MM.1S (cell line): Measurements from ENCODE around the gene SHISA9.
"Not testable (repeated sequence)": the region's sequence is repeated elsewhere in the genome, so short reads cannot be mapped to it uniquely, and the experiment has no call there.

Source experiments
- DNase-seq: peaks from one replicate; pipeline ENCODE4 v3.0.0-alpha.2; 2015
- H2AFZ ChIP-seq: fragments of 300-600 bp; sonication (generic); 2 replicates; pipeline ENCODE4 v1.6.0; 2016; ENCODE audit warnings: antibody characterized with exemption, low read length
- H3F3A ChIP-seq: fragments of 300-600 bp; sonication (generic); 2 replicates; pipeline ENCODE4 v1.6.1; 2016; ENCODE audit warnings: mild to moderate bottlenecking, antibody characterized with exemption, low read length, moderate library complexity, mixed read lengths; ENCODE audit not compliant: insufficient read depth
- H3K27ac ChIP-seq: fragments of 300-600 bp; sonication (generic); 2 replicates; pipeline ENCODE4 v1.5.1; 2016; ENCODE audit warnings: mild to moderate bottlenecking, low read length
- H3K27me3 ChIP-seq: fragments of 300-600 bp; sonication (generic); replicated peaks from 2 replicates; pipeline ENCODE4 v1.6.0; 2016; ENCODE audit warnings: low read length; ENCODE audit not compliant: insufficient read depth
- H3K36me3 ChIP-seq: fragments of 300-600 bp; sonication (generic); replicated peaks from 2 replicates; pipeline ENCODE4 v1.6.1; 2016; ENCODE audit warnings: mild to moderate bottlenecking, low read length, mixed read lengths; ENCODE audit not compliant: insufficient read depth
- H3K4me1 ChIP-seq: fragments of 300-600 bp; sonication (generic); 2 replicates; pipeline ENCODE4 v1.6.1; 2016; ENCODE audit warnings: low read length, mixed read lengths
- H3K4me2 ChIP-seq: fragments of 300-600 bp; sonication (generic); 2 replicates; pipeline ENCODE4 v1.6.0; 2016; ENCODE audit warnings: low read depth, low read length
- H3K4me3 ChIP-seq: fragments of 300-600 bp; sonication (generic); 2 replicates; pipeline ENCODE4 v1.5.1; 2016; ENCODE audit warnings: low read length, mixed read lengths
- H3K79me2 ChIP-seq: fragments of 300-600 bp; sonication (generic); 2 replicates; pipeline ENCODE4 v1.6.1; 2016; ENCODE audit warnings: mixed run types, low read length, mixed read lengths
- H3K9ac ChIP-seq: fragments of 300-600 bp; sonication (generic); 2 replicates; pipeline ENCODE4 v1.6.1; 2016; ENCODE audit warnings: low read length, mixed read lengths
- H3K9me2 ChIP-seq: fragments of 300-600 bp; sonication (generic); replicated peaks from 2 replicates; pipeline ENCODE4 v1.6.1; 2016; ENCODE audit warnings: mild to moderate bottlenecking, low read length, mixed read lengths; ENCODE audit not compliant: insufficient read depth
- H3K9me3 ChIP-seq: fragments of 300-600 bp; sonication (generic); replicated peaks from 2 replicates; pipeline ENCODE4 v1.6.1; 2016; ENCODE audit warnings: mild to moderate bottlenecking, low read length, mixed read lengths; ENCODE audit not compliant: insufficient read depth
- H4K20me1 ChIP-seq: fragments of 300-600 bp; sonication (generic); 2 replicates; pipeline ENCODE4 v1.6.1; 2016; ENCODE audit warnings: mild to moderate bottlenecking, low read length, moderate library complexity, mixed read lengths; ENCODE audit not compliant: insufficient read depth
- EZH2 ChIP-seq: fragments of 300-600 bp; sonication (generic); optimal IDR thresholded peaks from 2 replicates; pipeline ENCODE3; 2017; ENCODE audit warnings: low read depth, mild to moderate bottlenecking, antibody characterized with exemption, low read length, mixed read lengths
- EZH2phosphoT487 ChIP-seq: fragments of 300-600 bp; sonication (generic); IDR thresholded peaks from 2 replicates; pipeline ENCODE4 v1.6.1; 2018; ENCODE audit warnings: antibody characterized with exemption, low read length
- TF ChIP-seq, protein P1 (sequence below): fragments of 300-600 bp; sonication (generic); IDR thresholded peaks from 2 replicates; pipeline ENCODE4 v1.5.1; 2016; ENCODE audit warnings: antibody characterized with exemption, low read length, mixed read lengths

The SHISA9 gene

DNA sequence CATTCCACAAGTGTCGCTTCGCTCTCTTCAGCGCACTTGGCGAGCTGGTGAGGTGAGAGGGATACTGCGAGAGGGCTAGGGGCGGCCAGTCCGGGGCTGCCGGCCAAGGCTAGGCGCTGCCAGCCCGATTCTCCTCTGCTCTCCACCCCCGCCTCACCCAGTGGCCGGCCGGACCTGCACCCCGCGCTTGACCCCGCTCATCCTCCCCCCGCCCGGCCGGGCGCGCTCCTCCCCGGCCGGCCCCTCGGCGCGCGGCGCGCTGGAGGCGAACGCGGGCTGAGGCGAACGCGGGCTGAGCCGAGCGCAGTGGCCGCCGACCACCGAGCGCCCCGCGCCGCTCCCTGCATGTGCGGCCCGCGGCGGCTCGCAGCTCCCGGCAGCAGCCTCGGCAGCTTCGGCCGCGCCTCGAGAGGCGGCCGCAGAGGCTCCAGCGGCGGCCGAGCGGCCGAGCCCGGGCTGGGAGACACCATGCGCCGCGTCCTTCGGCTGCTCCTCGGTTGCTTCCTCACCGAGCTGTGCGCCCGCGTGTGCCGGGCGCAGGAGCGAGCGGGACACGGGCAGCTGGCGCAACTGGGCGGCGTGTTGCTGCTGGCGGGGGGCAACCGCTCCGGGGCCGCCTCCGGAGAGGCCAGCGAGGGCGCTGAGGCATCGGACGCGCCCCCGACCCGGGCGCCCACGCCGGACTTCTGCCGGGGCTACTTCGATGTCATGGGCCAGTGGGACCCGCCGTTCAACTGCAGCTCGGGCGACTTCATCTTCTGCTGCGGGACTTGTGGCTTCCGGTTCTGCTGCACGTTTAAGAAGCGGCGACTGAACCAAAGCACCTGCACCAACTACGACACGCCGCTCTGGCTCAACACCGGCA, at the start of gene SHISA9:
TSS of gene SHISA9 (plus strand) at position 2 of the 865 bp plus-strand sequence.
- no peaks in the 10 kb centered on the region for H3K4me1 ChIP-seq

DNA sequence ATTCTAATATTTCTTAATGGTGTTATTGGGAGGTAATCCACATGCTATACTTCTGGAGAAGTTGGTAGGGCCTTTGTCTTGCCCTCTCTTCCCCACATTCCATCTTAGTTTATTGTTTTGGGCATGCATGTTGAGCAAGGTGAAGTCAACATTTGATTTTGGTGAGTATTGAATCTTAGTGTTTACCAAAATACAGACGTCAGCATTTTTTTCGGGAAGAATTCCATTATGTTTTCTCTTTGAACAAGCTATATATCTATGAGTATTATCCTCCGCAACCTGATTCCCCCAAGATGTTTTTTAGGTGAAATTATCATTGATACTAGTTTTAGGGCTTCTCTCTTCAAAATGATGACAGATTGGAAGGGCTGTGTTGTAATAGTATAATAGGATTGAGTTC, 47.4 kb upstream of the SHISA9 start:
- Histone ChIP-seq H3K4me1 (no peaks in the 10 kb centered on the region), H3K27me3 (no peaks in the 10 kb centered on the region), H3K4me2 (no peak overlapping the region), H3K9me3 (no peaks in the 10 kb centered on the region), H3K79me2 (no peaks in the 10 kb centered on the region), H3K9ac (no peak overlapping the region), H2AFZ (no peak overlapping the region), H3K36me3 (no peaks in the 10 kb centered on the region), H3K9me2 (no peaks in the 10 kb centered on the region), H3K4me3 (no peak overlapping the region), H3K27ac (no peak overlapping the region), H4K20me1 (no peaks in the 10 kb centered on the region), H3F3A (no peaks in the 10 kb centered on the region)
- no peak for DNase-seq
- TF ChIP-seq, protein P1, sequence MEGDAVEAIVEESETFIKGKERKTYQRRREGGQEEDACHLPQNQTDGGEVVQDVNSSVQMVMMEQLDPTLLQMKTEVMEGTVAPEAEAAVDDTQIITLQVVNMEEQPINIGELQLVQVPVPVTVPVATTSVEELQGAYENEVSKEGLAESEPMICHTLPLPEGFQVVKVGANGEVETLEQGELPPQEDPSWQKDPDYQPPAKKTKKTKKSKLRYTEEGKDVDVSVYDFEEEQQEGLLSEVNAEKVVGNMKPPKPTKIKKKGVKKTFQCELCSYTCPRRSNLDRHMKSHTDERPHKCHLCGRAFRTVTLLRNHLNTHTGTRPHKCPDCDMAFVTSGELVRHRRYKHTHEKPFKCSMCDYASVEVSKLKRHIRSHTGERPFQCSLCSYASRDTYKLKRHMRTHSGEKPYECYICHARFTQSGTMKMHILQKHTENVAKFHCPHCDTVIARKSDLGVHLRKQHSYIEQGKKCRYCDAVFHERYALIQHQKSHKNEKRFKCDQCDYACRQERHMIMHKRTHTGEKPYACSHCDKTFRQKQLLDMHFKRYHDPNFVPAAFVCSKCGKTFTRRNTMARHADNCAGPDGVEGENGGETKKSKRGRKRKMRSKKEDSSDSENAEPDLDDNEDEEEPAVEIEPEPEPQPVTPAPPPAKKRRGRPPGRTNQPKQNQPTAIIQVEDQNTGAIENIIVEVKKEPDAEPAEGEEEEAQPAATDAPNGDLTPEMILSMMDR: no peak
- TF ChIP-seq EZH2phosphoT487 (no peak), EZH2 (no peak)

More for the DNA sequence above, at the start of gene SHISA9:
- Histone ChIP-seq H3K9ac (no peak within 1 kb of the TSS), H3K4me3 (no peak within 1 kb of the TSS), H3F3A (no peaks in the 10 kb centered on the region), H3K9me2 (no peaks in the 10 kb centered on the region), H3K9me3 (no peaks in the 10 kb centered on the region), H3K79me2 (no peaks in the 10 kb centered on the region), H2AFZ (no peak within 1 kb of the TSS), H3K36me3 (no peaks in the 10 kb centered on the region), H3K27ac (no peak within 1 kb of the TSS), H3K4me2 (no peak within 1 kb of the TSS), H3K27me3 (no peaks in the 10 kb centered on the region; the same call in 1 of the 2 replicates), H4K20me1 (no peaks in the 10 kb centered on the region)
- TF ChIP-seq EZH2 (no peak), EZH2phosphoT487 (no peak)
- TF ChIP-seq, protein P1: no peak
- no peak for DNase-seq

DNA sequence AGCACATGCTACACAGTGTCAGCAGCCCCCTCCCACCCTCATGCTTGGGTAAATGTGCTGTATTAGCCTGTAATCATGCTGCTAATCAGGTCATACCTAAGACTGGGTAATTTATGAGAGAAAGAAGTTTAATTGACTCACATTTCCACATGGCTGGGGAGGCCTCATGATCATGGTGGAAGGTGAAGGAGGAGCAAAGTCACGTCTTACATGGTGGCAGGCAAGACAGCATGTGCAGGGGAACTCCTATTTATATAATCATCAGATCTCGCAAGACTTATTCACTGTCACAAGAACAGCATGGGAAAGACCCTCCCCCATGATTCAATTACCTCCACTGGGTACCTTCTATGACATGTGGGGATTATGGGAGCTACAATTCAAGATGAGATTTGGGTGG, 44.0 kb upstream of the SHISA9 start:
- H3K36me3 ChIP-seq, H3K79me2 ChIP-seq, DNase-seq, H3K9me2 ChIP-seq, H4K20me1 ChIP-seq, H3K9me3 ChIP-seq, H3K27me3 ChIP-seq, H3K9ac ChIP-seq, H3K4me3 ChIP-seq, H3K4me1 ChIP-seq, H2AFZ ChIP-seq, H3K27ac ChIP-seq, H3F3A ChIP-seq, H3K4me2 ChIP-seq: not testable (repeated sequence)

DNA sequence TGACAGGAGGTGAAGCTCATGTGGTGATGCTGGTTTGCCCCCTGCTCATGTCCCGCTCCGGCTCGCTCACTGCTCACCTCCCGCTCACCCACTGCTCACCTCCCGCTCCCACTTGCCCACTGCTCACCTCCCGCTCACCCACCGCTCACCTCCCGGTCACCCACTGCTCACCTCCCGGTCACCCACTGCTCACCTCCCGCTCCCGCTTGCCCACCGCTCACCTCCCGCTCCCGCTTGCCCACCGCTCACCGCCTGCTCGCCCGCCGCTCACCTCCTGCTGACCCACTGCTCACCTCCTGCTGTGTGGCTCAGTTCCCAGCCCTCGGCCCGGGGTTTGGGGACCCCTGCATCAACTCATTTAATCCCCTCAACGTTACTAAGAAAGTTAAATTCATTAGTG, 39.1 kb upstream of the SHISA9 start:
- Histone ChIP-seq H3K27ac (no peak overlapping the region), H3K9me3 (no peaks in the 10 kb centered on the region), H4K20me1 (no peaks in the 10 kb centered on the region), H3K4me2 (no peak overlapping the region), H3K9me2 (no peaks in the 10 kb centered on the region), H3K79me2 (no peaks in the 10 kb centered on the region), H3K27me3 (no peaks in the 10 kb centered on the region), H3K9ac (no peak overlapping the region), H2AFZ (no peak overlapping the region), H3F3A (no peaks in the 10 kb centered on the region), H3K36me3 (no peaks in the 10 kb centered on the region), H3K4me3 (no peak overlapping the region), H3K4me1 (no peaks in the 10 kb centered on the region)
- DNase-seq: no peak
- no peak for TF ChIP-seq EZH2
- no peak for TF ChIP-seq EZH2phosphoT487
- TF ChIP-seq, protein P1: no peak
